ENCODE results near the gene STK32B.
"Not testable (repeated sequence)": the region's sequence is repeated elsewhere in the genome, so short reads cannot be mapped to it uniquely, and the experiment has no call there.

STK32B gene

GRCh38 chr4:5051278-5052203 lies at the start of gene STK32B:
Gene STK32B, plus strand, starts transcription at chr4:5051480.
- DNase-seq, result no peak

GRCh38 chr4:5001641-5002040 lies 49.6 kb upstream of the STK32B start:
- not testable (repeated sequence) for DNase-seq

DNA sequence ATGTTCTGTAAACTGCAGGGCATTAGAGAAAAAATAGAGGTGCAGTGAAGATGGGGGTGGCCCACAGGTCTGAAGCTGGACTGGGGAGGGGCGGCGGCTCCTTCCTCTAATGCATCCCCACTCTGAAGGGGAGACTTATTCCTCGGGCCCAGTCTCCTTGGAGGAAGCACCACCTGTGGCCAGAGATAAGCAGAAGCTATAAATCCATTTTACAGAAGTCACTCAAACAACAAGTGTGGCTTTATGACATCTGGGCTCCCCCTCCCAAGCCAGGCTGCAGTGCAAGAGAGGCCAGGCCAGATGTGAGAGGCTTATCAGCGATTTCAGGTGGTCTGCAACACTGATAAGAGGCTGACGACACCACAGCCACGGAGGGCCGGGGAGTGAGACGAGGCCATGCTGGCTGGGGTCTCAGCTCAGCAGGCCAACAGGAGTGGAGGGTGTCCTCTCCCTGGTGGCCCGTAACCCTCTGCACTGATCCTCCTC lies 47.9 kb upstream of the STK32B start:
- no peak for DNase-seq

DNA sequence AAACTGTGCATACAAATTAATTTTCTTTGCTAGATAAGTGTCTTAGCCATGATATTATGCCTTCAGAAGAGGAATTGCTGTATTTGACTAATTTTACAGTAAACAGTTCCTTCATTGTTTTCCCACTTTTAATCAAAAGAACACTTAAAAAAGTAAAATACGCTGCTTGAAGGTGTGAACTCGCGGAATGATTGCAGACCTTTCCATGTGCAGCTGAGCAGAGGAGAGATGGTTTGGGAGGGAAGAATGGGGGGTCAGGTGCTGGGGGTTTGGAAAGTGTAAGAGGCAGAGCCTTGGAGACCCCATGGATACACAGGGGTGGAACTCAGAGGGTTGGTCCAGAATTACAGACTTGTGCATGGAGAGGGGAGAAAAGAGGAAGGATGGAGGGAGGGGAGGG lies 47.4 kb upstream of the STK32B start:
- no peak for DNase-seq

DNA sequence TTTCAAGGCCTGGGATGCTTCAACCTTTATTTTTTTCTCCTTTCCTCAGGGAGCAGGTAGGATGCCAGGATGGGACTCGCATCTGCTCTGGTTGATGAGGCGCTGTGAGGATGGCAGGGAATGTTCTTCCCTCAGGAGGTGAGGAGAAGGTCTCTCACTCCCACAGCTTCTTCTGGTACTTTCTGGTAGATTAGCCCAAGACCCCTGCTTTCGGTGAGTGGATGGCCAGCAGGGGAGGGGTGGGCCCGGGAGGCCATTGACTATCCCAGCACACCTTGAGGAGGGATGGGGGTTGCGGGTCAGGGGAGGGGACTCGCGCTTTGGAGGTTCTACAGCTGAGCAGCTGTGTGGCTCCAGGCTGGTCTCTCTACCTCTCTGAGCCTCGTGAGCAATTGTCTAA lies 46.8 kb upstream of the STK32B start:
- no peak for DNase-seq

DNA sequence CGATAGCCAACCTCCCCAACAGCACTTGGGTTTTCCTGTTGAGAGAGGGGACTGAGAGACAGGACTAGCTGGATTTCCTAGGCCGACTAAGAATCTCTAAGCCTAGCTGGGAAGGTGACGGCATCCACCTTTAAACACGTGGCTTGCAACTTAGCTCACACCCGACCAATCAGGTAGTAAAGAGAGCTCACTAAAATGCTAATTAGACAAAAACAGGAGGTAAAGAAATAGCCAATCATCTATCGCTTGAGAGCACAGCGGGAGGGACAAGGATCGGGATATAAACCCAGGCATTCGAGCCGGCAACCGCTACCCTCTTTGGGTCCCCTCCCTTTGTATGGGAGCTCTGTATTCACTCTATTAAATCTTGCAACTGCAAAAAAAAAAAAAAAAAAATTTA lies 44.3 kb upstream of the STK32B start:
- not testable (repeated sequence) for DNase-seq

DNA sequence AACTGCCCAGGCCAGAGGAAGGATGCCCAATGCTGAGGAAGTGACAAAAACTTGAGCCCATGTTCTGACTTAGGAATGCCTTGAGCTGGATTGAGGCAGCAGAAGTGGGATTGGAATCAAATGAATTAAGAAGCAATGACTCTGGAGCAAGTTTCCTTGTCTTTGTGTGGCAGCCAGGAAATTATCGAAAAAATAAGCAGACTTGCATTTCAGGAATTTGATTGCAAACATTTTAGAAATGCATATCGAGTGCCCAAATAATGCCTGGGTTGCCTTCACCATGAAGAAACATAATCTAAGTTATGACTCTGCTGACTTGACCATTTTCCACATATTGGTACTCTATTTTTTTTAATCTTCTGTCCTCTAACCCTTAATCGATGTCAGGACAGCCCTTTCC lies 41.5 kb upstream of the STK32B start:
- DNase-seq, result no peak

DNA sequence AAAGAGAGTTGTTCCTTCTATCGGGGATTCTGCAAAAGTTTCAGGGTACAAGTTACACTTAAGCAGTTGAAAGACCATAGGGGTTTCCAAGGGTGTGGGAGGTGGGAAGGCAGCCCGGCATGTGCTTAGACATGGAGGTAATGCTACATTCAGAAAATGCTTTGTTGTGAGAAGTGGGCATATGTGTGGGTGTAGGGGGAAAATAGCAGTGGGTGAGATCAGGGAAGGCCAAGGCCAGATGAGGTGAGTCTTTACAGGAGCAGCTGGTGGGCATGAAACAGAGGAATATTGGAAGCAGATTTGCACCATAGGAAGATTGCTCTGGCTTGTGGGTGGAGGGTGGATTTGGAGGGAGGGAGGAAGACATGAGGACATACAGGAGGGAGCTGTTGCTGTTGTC lies 40.3 kb upstream of the STK32B start:
- no peak for DNase-seq

DNA sequence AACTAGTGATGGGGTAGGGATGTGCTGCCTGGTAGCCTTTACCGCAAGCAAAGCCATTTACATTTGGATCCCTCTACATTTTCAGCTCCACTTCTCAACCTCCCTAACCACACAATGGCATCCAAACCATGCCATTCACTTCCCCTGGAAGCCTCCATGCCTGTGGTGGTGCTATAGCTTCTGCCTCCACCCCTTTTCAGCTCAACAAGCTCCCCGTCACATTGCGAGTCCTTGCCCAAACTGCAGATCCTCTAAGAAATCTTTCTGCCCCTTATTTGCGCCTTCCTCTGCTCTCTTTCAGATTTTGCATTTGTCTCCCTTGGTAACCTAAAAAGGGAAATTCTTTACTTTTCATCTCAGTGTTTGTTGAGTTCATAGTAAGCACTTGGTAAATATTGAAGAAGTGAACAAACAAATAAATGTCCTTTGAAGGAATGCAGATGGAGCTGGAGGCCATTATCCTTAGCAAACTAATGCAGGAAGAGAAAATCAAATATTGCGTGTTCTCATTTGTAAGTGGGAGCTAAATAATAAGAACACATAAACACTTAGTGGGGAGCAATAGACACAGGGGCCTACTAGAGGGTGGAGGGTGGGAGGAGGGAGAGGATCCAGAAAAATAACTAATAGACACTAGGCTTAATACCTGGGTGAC lies 38.9 kb upstream of the STK32B start:
- no peak for DNase-seq

DNA sequence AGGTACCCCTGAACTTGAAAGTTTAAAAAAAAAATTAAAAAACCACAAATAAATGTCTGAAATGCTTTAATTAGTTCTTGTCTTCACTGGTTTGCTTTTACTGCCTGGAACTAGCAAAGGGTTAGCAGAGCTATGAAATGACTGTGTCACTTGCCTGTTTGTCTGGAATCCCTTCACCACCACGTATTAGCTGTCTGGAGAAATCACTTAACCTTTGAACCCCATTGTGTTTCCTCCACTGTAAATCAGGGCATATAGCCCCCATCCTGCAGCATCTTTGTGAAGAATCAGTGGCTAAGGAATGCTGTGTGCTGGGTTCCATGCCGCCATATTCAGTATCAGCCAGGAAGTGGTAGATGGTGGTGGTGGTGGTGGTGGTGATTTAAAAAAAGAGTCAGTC lies 38.3 kb upstream of the STK32B start:
- DNase-seq, result no peak

DNA sequence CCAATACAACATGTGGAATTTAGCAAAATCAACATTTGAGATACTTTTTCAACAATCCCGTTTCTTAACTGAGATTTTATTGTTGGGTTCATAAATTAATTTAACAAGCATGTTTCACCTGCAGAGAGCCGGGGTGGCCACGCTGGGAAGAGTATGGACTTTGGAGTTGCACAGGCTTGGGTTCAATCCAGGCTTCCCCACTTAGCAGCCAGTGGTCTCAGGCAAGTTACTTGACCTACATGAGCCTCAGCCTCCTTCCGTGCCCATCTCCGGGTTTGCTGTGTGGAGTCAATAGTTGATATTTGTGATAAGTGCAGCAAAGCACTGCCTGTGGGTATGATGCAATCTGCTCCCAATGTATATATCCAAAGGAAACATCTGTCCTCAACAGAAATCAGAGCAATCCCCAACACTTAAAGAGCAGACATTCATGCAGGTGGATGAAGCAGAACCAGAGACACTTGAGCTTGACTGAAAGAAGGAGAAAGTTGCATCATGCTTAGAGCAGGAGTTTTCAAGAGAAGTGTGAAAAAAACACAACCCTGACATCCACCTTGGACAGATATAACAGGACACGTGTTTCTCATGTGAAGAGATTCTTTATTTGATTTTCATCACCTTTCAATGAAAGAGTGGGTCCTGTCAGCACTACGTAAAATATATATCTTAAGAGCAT lies 37.1 kb upstream of the STK32B start:
- DNase-seq, result no peak

GRCh38 chr4:5018096-5018495 lies 33.2 kb upstream of the STK32B start:
- no peak for DNase-seq

- DNase-seq, result no peak
Measured at GRCh38 chr4:5018603-5019002, 32.7 kb upstream of the STK32B start.

- no peak for DNase-seq
Measured at GRCh38 chr4:5019274-5019673, 32.0 kb upstream of the STK32B start, which contains the start of gene CYTL1. Gene CYTL1, minus strand, starts transcription at chr4:5019458. Its CDS starts 13 bp downstream, at chr4:5019445.

- no peak for DNase-seq
Measured at GRCh38 chr4:5019796-5020195, 31.5 kb upstream of the STK32B start.

GRCh38 chr4:5020341-5020740 lies 30.9 kb upstream of the STK32B start:
- no peak for DNase-seq

DNA sequence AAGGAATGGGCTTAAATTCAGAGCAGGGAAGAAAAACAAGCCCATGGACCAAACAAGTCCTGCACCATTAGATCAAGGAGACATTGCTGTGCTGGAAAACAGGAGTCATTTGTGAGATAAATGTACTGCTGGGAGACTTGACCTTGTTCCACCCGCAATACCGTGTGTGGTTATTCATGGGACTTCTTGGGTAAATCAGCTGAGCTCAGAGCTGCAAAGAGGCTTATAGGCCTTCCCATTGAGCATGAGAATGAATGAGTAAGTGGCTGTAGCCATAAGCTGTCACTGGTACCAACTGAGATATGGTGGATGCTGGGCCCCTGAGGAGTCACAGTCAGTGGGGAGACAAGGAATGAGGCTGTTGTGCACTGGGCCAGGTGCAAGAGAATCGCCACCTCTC lies 29.7 kb upstream of the STK32B start:
- DNase-seq, result no peak

GRCh38 chr4:5024673-5025072 lies 26.6 kb upstream of the STK32B start:
- DNase-seq, result no peak

- DNase-seq, result no peak
Measured at GRCh38 chr4:5026371-5026770, 24.9 kb upstream of the STK32B start.

- DNase-seq, result no peak
Measured at GRCh38 chr4:5027346-5027745, 23.9 kb upstream of the STK32B start.

GRCh38 chr4:5028480-5028879 lies 22.8 kb upstream of the STK32B start:
- no peak for DNase-seq

- no peak for DNase-seq
Measured at GRCh38 chr4:5029447-5029846, 21.8 kb upstream of the STK32B start.

- no peak for DNase-seq
Measured at GRCh38 chr4:5030221-5030620, 21.1 kb upstream of the STK32B start.

GRCh38 chr4:5030927-5031326 lies 20.4 kb upstream of the STK32B start:
- no peak for DNase-seq

Data from stimulated activated naive CD4-positive, alpha-beta T cell treated with Interleukin-2 at 50 U/mL for 16 hours (primary cell).